Lung (tissue), 12 donors: Measurements from ENCODE around the gene ADCY10. TPM values are rescaled to one million over a fixed set of nuclear protein-coding genes. Genes with fewer than 3 reads are reported as not detected.

Source experiments
- ATAC-seq: fragments of 200-7000 bp; cut with Tn5 transposase; one replicate; pipeline ENCODE4 v1.9.1; 2020; ENCODE audit warnings: moderate number of reproducible peaks; ENCODE audit not compliant: insufficient read depth, low FRiP score
- DNase-seq, 3 donors: peaks; one replicate each; pipeline ENCODE4 v3.0.0-alpha.2; 2013 to 2017
- H3K27ac ChIP-seq, 2 donors: one replicate each; pipeline ENCODE4 v1.5.1; 2013; ENCODE audit warnings: mild to moderate bottlenecking in 2 of 2, moderate library complexity in 2 of 2, control low read depth in 1 of 2, inconsistent platforms in 1 of 2, low read depth in 1 of 2, low read length in 1 of 2
- H3K27me3 ChIP-seq, 3 donors: one replicate each; pipeline ENCODE4 v1.5.1; 2013; ENCODE audit warnings: low read length in 2 of 3; ENCODE audit not compliant: control insufficient read depth in 3 of 3, insufficient read depth in 3 of 3
- H3K36me3 ChIP-seq, 4 donors: one replicate each; pipeline ENCODE4 v1.5.1; 2013; ENCODE audit warnings: low read length in 4 of 4, mild to moderate bottlenecking in 1 of 4, moderate library complexity in 1 of 4; ENCODE audit not compliant: control insufficient read depth in 4 of 4, insufficient read depth in 4 of 4
- H3K4me1 ChIP-seq, 5 donors: one replicate each; pipeline ENCODE4 v1.5.1; 2013; ENCODE audit warnings: low read length in 5 of 5, mild to moderate bottlenecking in 2 of 5, moderate library complexity in 1 of 5; ENCODE audit not compliant: control insufficient read depth in 5 of 5, insufficient read depth in 5 of 5
- H3K4me3 ChIP-seq: one replicate; pipeline ENCODE4 v1.5.1; 2013; ENCODE audit warnings: mild to moderate bottlenecking, control low read depth, moderate library complexity
- H3K9ac ChIP-seq, 2 donors: one replicate each; pipeline ENCODE4 v1.5.1; 2013; ENCODE audit warnings: low read length in 2 of 2, control low read depth in 1 of 2; ENCODE audit not compliant: insufficient read depth in 1 of 2
- H3K9me3 ChIP-seq, 4 donors: one replicate each; pipeline ENCODE4 v1.5.1; 2013; ENCODE audit warnings: low read length in 3 of 4, mild to moderate bottlenecking in 1 of 4, moderate library complexity in 1 of 4; ENCODE audit not compliant: control insufficient read depth in 4 of 4, insufficient read depth in 3 of 4
- CTCF ChIP-seq: IDR thresholded peaks from 2 replicates; pipeline ENCODE4 v1.5.1; 2012; ENCODE audit warnings: mild to moderate bottlenecking; ENCODE audit errors: control extremely low read depth, extremely low read depth
- WGBS, 2 donors: extraction: QIAGEN DNeasy Blood & Tissue Kit; methylation state at CpG; one replicate each; pipeline ENCODE4 v1.1.7; 2013; 5-methylcytosine and 5-hydroxymethylcytosine counted together
- polyA plus RNA-seq, 2 donors: library from polyadenylated mRNA; stranded (reverse); fragments of 200-250 nt; gene quantifications; one replicate each; pipeline ENCODE4 v1.2.1, GENCODE V29; 2013
- total RNA-seq, 2 donors: library from RNA; depleted of rRNA in 1 of 2; stranded (reverse); fragments of >200 nt in 1 of 2; gene quantifications; one replicate each; pipeline ENCODE4 v1.2.1, GENCODE V29; 2014 to 2021
- donor health status: control.
- donor health status: control.
- donor health status: Bipolar disorder and iron deficiency.
- donor health status: healthy.
- donor health status: DM: yes; HTN: yes; CAD: no.

The ADCY10 gene
- total and polyA plus RNA-seq, 4 donors, result 0.06 to 0.10 (median 0.09) TPM; not detected in 1

DNA sequence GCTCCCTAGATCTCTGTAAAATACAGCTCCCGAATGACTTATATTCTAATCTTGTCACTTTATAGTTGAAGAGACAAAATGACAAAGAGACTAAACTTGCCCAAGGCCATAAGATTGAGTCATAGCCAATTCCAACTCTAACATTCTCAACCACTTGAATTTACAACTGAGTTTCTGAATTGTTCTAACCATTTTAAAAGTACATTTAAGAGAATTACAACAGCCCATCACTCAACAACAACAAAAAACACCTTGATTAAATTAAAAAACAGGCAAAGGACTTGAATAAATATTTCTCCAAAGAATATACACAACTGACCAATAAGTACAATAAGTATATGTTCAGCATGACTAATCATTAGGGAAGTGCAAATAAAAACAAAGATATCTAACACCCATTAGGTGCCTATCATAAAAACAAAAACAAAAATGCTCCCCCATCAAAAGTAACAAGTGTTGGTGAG is 8.7 kb upstream of the ADCY10 start:
- Histone ChIP-seq H3K36me3 (peaks cover 0 to 4% (median 1%) of the 10 kb centered on the region in 4 donors), H3K4me1 (peaks cover 0 to 15% (median 2%) of the 10 kb centered on the region in 5 donors), H3K9ac (no peak overlapping the region), H3K4me3 (no peak overlapping the region), H3K27me3 (no peaks in the 10 kb centered on the region), H3K27ac (no peak overlapping the region), H3K9me3 (no peaks in the 10 kb centered on the region)
- ATAC-seq, result no peak
- DNase-seq, result no peak
- TF ChIP-seq CTCF, result no peak
- WGBS, 2 donors, result 86 to 97% methylated on average over 1 of the region's 1 CpG

DNA sequence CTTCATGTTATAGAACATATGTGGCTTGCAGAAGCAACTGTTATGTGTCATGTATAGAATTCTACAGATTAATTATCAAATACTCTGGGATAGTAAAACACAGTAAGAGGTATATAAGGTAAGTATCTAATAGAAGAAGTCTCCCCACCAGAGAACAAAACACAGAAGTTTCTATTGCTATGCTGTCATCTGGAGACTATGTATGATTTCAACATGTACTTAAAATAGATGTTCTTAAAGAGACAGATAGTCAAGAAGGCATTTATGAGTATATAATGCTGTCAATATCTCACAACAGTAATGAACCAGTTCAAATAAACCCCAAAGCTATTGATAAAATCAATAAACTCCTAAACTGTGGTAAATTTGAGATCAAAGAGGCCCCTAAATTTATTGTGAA is 8.1 kb upstream of the ADCY10 start:
- peaks cover 0 to 9% (median 2%) of the 10 kb centered on the region in 5 donors for H3K4me1 ChIP-seq
- ATAC-seq, result no peak
- no peak for TF ChIP-seq CTCF

DNA sequence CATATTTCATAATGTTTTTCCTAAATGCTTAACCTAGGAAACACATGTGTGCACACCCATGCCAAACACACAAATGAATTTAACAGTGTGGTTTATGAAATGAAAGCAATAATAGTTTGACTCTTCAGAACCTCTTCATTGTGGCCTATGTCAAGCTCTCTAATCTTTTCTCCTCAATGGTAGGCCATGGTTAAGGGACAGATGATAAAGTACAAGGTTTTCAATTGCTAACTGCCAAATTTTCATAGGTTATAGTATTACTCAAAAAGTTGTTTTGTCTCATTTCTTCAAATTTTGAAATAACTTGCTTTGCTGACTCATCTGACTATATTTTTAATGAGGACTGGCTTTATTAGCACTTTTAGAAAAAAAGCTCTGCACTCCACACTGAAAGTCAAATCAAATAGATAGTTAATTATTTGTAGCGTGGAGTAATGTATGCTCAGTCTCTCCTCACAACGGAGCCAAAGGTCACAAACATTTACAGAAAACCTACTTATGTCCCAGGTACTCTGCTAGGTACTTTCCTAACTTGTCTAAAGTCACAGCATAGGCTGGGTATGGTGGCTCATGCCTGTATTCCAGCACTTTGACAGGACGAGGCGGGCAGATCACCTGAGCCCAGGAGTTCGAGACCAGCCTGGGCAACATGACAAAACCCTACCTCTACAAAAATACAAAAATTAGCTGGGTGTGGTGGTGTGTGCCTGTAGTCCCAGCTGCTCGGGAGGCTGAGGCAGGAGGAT is 3.0 kb upstream of the ADCY10 start:
- Histone ChIP-seq H3K9ac (no peak overlapping the region), H3K36me3 (peaks cover 2 to 11% (median 5%) of the 10 kb centered on the region in 4 donors), H3K4me3 (no peak overlapping the region), H3K4me1 (peaks cover 0 to 4% (median 0%) of the 10 kb centered on the region in 5 donors), H3K27me3 (no peaks in the 10 kb centered on the region), H3K9me3 (no peaks in the 10 kb centered on the region), H3K27ac (no peak overlapping the region)
- TF ChIP-seq CTCF, result no peak
- DNase-seq, result no peak
- 92 to 94% methylated on average over 6 of the region's 6 CpGs for WGBS, 2 donors
- no peak for ATAC-seq

More for the DNA sequence above, 8.1 kb upstream of the ADCY10 start:
- peaks cover 0 to 4% (median 2%) of the 10 kb centered on the region in 4 donors for H3K36me3 ChIP-seq
- no peaks in the 10 kb centered on the region for H3K9me3 ChIP-seq
- no peaks in the 10 kb centered on the region for H3K27me3 ChIP-seq
- no peak for DNase-seq
- no peak overlapping the region for H3K9ac ChIP-seq
- H3K27ac ChIP-seq, result no peak overlapping the region
- no peak overlapping the region for H3K4me3 ChIP-seq
